SIG-M5 treated with dmso at 0.1 percent for 504 hours (cell line): ENCODE measurements around the gene KCNH8.

Source experiments
- DNase-seq: peaks from one replicate; lab custom pipeline; 2025; ENCODE audit not compliant: unreplicated experiment; lab: John Stamatoyannopoulos, UW

The KCNH8 gene

GRCh38 chr3:19576343-19576742 lies 428.0 kb downstream of the KCNH8 start:
- DNase-seq: no peak
